ENCODE results near the gene TMOD2.

TMOD2 gene

GRCh38 chr15:51856714-51857380 is 105.5 kb downstream of the TMOD2 start:
- DNase-seq (ENCODE audit: low spot score) = no peak

- no peak for DNase-seq (ENCODE audit: low spot score)
Observed at GRCh38 chr15:51861557-51862359, 110.4 kb downstream of the TMOD2 start.

GRCh38 chr15:51863131-51863530 is 111.7 kb downstream of the TMOD2 start:
- DNase-seq (ENCODE audit: low spot score) = no peak

GRCh38 chr15:51864408-51865056 is 113.1 kb downstream of the TMOD2 start:
- DNase-seq (ENCODE audit: low spot score) = no peak

GRCh38 chr15:51865317-51865716 is 113.9 kb downstream of the TMOD2 start:
- no peak for DNase-seq (ENCODE audit: low spot score)

Data from HuH-7.5 (cell line).